GM12892 (cell line): Measurements from ENCODE around the gene ASNSD1.
"Not testable (repeated sequence)": the region's sequence is repeated elsewhere in the genome, so short reads cannot be mapped to it uniquely, and the experiment has no call there.

Experiments used
- DNase-seq: peaks from one replicate; pipeline ENCODE4 v3.0.0; 2011; ENCODE audit not compliant: insufficient read length
- FAIRE-seq: peaks from 2 replicates; lab custom pipeline; 2011; peaks lifted over from hg19 to GRCh38; lab: Jason Lieb, UNC
- POLR2A ChIP-seq: IDR thresholded peaks from 2 replicates; pipeline ENCODE4 v1.6.1; 2011; ENCODE audit warnings: low read depth, low read length, control low read depth
- POLR2AphosphoS5 ChIP-seq: IDR thresholded peaks from 2 replicates; pipeline ENCODE4 v1.6.1; 2011; ENCODE audit warnings: low read depth, low read length, control low read depth
- TAF1 ChIP-seq: IDR thresholded peaks from 2 replicates; pipeline ENCODE4 v1.6.1; 2011; ENCODE audit warnings: low read depth, mild to moderate bottlenecking, control low read depth, low read length, borderline replicate concordance

Gene ASNSD1

GRCh38 chr2:189676471-189676870 lies 15.2 kb downstream of the ASNSD1 start:
- DNase-seq (no peak), FAIRE-seq (no peak)
- TF ChIP-seq POLR2AphosphoS5 (no peak), POLR2A (no peak), TAF1 (no peak)

- FAIRE-seq (no peak), DNase-seq (no peak)
- TF ChIP-seq TAF1 (no peak), POLR2AphosphoS5 (no peak), POLR2A (no peak)
Observed at GRCh38 chr2:189679226-189679625, 18.0 kb downstream of the ASNSD1 start.

- TF ChIP-seq POLR2A = no peak
- TF ChIP-seq POLR2AphosphoS5 = no peak
- no peak for TF ChIP-seq TAF1
- DNase-seq = no peak
- no peak for FAIRE-seq
Observed at GRCh38 chr2:189681203-189681602, 19.9 kb downstream of the ASNSD1 start.

DNA sequence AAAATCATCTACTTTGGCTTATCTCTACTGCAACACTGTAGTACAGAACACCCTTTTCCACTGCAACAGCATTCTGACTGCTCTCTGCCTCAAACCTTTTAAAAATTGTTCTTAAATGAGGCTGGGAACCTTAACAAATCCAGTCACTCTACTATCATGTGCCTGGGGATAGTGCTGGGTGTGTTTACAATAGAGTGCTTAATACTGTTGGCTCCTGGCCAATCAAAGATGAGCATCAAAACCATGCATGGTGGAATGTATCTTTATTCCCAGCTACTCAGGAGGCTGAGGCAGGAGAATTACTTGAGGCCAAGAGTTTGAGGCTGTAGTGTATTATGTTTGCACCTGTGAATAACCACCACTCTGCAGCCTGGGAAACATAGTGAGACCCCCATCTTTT lies 20.6 kb downstream of the ASNSD1 start:
- FAIRE-seq = no peak
- TF ChIP-seq POLR2AphosphoS5 (no peak), TAF1 (no peak), POLR2A (no peak)
- DNase-seq = no peak

DNA sequence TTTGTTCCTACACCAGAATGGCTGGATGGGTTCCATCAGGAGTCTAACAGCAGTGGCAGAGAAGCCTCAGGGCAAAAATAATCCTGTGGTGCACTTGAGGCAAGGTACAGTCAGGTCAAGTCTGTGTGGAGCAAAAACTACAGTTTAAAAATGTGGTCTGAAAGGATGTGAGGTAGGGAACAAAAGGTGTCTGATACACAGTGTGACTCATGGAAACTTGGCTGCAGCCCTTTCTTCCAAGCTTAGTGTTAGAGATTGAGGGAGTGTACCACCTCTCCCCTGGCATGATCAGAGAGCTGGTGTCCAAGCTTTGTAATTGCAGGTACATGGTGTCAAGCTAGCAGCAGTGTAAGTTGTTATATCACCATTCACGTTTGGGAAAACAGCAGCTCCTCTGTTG lies 22.1 kb downstream of the ASNSD1 start:
- DNase-seq = no peak
- TF ChIP-seq POLR2A (no peak), POLR2AphosphoS5 (no peak), TAF1 (no peak)
- no peak for FAIRE-seq

DNA sequence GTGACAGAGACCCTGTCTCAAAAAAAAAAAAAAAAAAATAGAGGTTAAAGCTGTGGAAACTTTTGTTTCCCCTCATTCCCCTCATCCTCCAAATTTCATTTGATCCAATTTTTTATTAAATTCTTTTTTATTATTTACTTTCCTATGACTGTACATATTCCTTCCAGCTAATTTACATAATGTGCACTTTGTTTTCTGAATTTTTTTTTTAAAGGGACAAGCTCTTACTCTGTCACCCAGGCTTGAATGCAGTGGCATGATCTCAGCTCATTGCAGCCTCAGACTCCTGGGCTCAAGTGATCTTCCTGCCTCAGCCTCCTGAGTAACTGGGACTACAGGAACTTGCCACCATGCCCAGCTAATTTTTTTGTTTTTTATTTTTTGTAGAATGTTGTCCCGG lies 23.6 kb downstream of the ASNSD1 start:
- no peak for TF ChIP-seq TAF1
- TF ChIP-seq POLR2A = no peak
- TF ChIP-seq POLR2AphosphoS5 = no peak
- no peak for FAIRE-seq
- DNase-seq = no peak

- DNase-seq (no peak), FAIRE-seq (no peak)
- TF ChIP-seq TAF1 (no peak), POLR2A (no peak), POLR2AphosphoS5 (no peak)
Observed at GRCh38 chr2:189685540-189686229, 24.4 kb downstream of the ASNSD1 start.

GRCh38 chr2:189687796-189688195 lies 26.5 kb downstream of the ASNSD1 start:
- not testable (repeated sequence) for DNase-seq, FAIRE-seq

GRCh38 chr2:189696223-189696622 lies 35.0 kb downstream of the ASNSD1 start:
- FAIRE-seq = no peak
- TF ChIP-seq POLR2AphosphoS5 = no peak
- TF ChIP-seq TAF1 = no peak
- TF ChIP-seq POLR2A = no peak
- DNase-seq = no peak

DNA sequence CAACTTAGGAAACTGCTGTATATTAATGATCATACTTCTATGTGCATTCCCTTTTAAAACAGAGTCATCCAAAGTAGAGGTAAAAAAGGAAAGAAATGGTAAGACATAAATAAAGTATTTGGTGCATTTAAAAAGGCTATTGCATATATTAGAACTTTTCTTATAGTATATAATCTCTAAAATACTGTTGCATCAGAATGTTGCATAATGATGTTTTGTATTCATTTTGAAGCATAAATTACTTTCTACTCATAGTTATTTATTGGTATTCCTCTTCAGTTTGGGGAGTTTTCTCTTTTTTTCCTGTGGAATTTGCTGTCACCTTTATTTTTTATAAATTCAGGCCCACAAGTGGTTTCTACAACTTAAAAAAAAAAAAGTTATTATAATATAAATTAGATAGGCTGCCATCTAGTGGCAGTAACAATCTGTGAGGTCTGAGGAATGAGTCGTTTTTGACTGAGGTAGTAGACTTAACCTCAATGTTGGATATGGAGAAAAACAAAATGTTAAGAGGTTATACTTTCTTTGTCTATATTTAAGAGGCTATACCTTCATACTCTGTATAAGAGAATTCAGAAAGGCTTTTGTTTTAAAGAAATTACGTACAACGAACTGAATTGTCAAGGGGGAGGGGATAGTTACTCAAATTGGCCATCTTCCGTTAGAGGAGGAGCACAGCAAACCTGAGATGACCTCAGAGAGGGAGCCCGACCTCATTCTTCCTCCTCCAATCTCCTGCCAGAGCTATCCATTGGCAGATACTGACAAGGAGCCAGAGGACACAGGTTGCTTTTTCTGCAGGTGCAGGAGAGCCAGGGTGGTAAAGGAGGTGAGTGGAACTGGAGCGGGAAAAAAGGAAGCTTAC lies 37.0 kb downstream of the ASNSD1 start:
- no peak for TF ChIP-seq POLR2AphosphoS5
- TF ChIP-seq POLR2A = no peak
- no peak for TF ChIP-seq TAF1
- FAIRE-seq (peak; percentile 27), DNase-seq (no peak)

GRCh38 chr2:189700681-189701080 lies 39.4 kb downstream of the ASNSD1 start:
- DNase-seq (no peak), FAIRE-seq (no peak)
- TF ChIP-seq POLR2AphosphoS5 = no peak

DNA sequence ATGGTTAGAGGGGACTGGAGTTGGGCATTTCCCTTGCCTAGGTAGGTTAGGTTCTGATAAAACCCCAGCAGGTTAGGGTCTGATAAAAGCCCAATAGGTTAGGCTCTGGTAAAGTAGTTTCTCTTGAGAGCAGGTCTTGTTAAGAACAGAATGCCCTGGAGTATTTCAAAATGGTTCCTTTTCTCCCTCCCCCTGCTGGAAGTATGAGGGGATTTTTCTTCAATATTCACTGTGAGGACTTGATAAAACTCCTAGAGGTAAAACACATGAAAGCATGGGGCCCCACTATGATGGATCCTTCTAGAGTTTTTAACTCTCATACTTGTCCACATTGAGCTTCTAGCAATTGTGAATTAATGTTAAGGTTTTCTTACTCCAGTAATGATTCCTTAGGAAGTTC lies 40.8 kb downstream of the ASNSD1 start:
- DNase-seq (no peak), FAIRE-seq (no peak)
- no peak for TF ChIP-seq POLR2AphosphoS5
- no peak for TF ChIP-seq TAF1
- TF ChIP-seq POLR2A = no peak
